Esophagus muscularis mucosa (tissue), 4 donors: ENCODE data around the gene ACAP3. TPM values are rescaled to one million over a fixed set of nuclear protein-coding genes. Genes with fewer than 3 reads are reported as not detected.

Experiments used
- DNase-seq: peaks from one replicate; pipeline ENCODE4 v3.0.0-alpha.2; 2017; ENCODE audit errors: extremely low spot score
- H3K27ac ChIP-seq, 4 donors: fragments of 200-600 bp; sonication (generic); replicated peaks in 1 of 4; 1 replicate in 3 of 4; 2 replicates in 1 of 4; pipeline ENCODE4 v1.5.1; 2016 to 2019; ENCODE audit warnings: mild to moderate bottlenecking in 1 of 4
- H3K27me3 ChIP-seq, 4 donors: fragments of 200-600 bp; sonication (generic); one replicate each; pipeline versions ENCODE4 v1.5.1 to v1.6.0; 2016 to 2019
- H3K36me3 ChIP-seq, 4 donors: fragments of 200-600 bp; sonication (generic); one replicate each; pipeline ENCODE4 v1.5.1; 2016 to 2019
- H3K4me1 ChIP-seq, 4 donors: fragments of 200-600 bp; sonication (generic); one replicate each; pipeline ENCODE4 v1.5.1; 2016 to 2019
- H3K4me3 ChIP-seq, 4 donors: fragments of 200-600 bp; sonication (generic); 1 replicate in 2 of 4; 2 replicates in 2 of 4; pipeline ENCODE4 v1.5.1; 2016 to 2019; ENCODE audit warnings: mild to moderate bottlenecking in 4 of 4, moderate library complexity in 1 of 4
- H3K9me3 ChIP-seq, 4 donors: fragments of 200-600 bp; sonication (generic); 1 replicate in 3 of 4; 2 replicates in 1 of 4; pipeline ENCODE4 v1.5.1; 2016 to 2019
- CTCF ChIP-seq, 3 experiments: fragments of 200-600 bp in 2 of 3; fragments of 450-650 bp in 1 of 3; sonication (generic) in 2 of 3; IDR thresholded peaks; one replicate each; pipeline ENCODE4 v1.5.1; 2017 to 2019; ENCODE audit warnings: antibody characterized with exemption in 3 of 3, mild to moderate bottlenecking in 2 of 3, moderate library complexity in 1 of 3
- EP300 ChIP-seq: sonication (generic); formaldehyde crosslinking; IDR thresholded peaks from one replicate; pipeline ENCODE4 v1.6.1; 2017; ENCODE audit warnings: antibody characterized with exemption
- POLR2A ChIP-seq: fragments of 450-650 bp; IDR thresholded peaks from one replicate; pipeline ENCODE4 v1.6.1; 2017; ENCODE audit warnings: antibody characterized with exemption, moderate library complexity, mild to moderate bottlenecking, low read depth
- POLR2AphosphoS5 ChIP-seq, 2 donors: sonication (generic); formaldehyde crosslinking; IDR thresholded peaks; one replicate each; pipeline ENCODE4 v1.6.1; 2017; ENCODE audit warnings: antibody characterized with exemption in 2 of 2
- WGBS: methylation state at CpG from one replicate; pipeline ENCODE4 v1.1.5; 2018; 5-methylcytosine and 5-hydroxymethylcytosine counted together
- intact Hi-C: fragments of 100-400 bp; cut with DNase I; formaldehyde crosslinking; loops from one replicate; pipeline ENCODE4 v1.15.1; 2023
- total RNA-seq, 4 donors: library from RNA; depleted of rRNA; stranded (reverse); fragments of >200 nt; gene quantifications; one replicate each; pipeline versions ENCODE4 v1.1.0 to v1.2.1, GENCODE V29; 2016

ACAP3 gene
- total RNA-seq, 4 donors from 2014 or later: 34.8 to 63.2 (median 47.4) TPM

- Histone ChIP-seq H3K27me3 (no peaks in the 10 kb centered on the region), H3K27ac (no peak overlapping the region), H3K36me3 (peaks cover 43 to 93% (median 84%) of the 10 kb centered on the region in 4 donors), H3K9me3 (no peaks in the 10 kb centered on the region), H3K4me3 (no peak overlapping the region), H3K4me1 (peaks cover 5 to 33% (median 15%) of the 10 kb centered on the region in 4 donors)
- intact Hi-C loops: no loop called here
- TF ChIP-seq CTCF (IDR thresholded peaks at IDR 0.05) (no peak), POLR2A (no peak), POLR2AphosphoS5 (IDR thresholded peaks at IDR 0.05) (no peak), EP300 (no peak)
- WGBS: 73% methylated on average over 10 of the region's 10 CpGs
- no peak for DNase-seq
Observed at GRCh38 chr1:1264868-1265272, 42.9 kb downstream of the ACAP3 start.

GRCh38 chr1:1264026-1264425 lies 43.7 kb downstream of the ACAP3 start:
- H3K9me3 ChIP-seq: no peaks in the 10 kb centered on the region
- no peak overlapping the region for H3K4me3 ChIP-seq
- peaks cover 46 to 99% (median 92%) of the 10 kb centered on the region in 4 donors for H3K36me3 ChIP-seq
- DNase-seq: no peak
- 82% methylated on average over 9 of the region's 9 CpGs for WGBS
- H3K4me1 ChIP-seq: peaks cover 0 to 26% (median 12%) of the 10 kb centered on the region in 4 donors
- TF ChIP-seq POLR2AphosphoS5 (IDR thresholded peaks at IDR 0.05) (no peak), EP300 (no peak), CTCF (IDR thresholded peaks at IDR 0.05) (no peak), POLR2A (no peak)
- no peak overlapping the region for H3K27ac ChIP-seq
- no peaks in the 10 kb centered on the region for H3K27me3 ChIP-seq
- intact Hi-C loops: no loop called here

GRCh38 chr1:1262758-1263157 lies 45.0 kb downstream of the ACAP3 start:
- DNase-seq: no peak
- WGBS: 97% methylated on average over 4 of the region's 8 CpGs
- TF ChIP-seq POLR2AphosphoS5 (IDR thresholded peaks at IDR 0.05) (no peak), EP300 (no peak), POLR2A (no peak), CTCF (IDR thresholded peaks at IDR 0.05) (no peak)
- intact Hi-C loops: no loop called here
- Histone ChIP-seq H3K27ac (no peak overlapping the region), H3K4me1 (peaks cover 0 to 22% (median 8%) of the 10 kb centered on the region in 4 donors), H3K27me3 (no peaks in the 10 kb centered on the region), H3K4me3 (no peak overlapping the region), H3K9me3 (no peaks in the 10 kb centered on the region), H3K36me3 (peaks cover 47 to 100% (median 93%) of the 10 kb centered on the region in 4 donors)

- Histone ChIP-seq H3K4me3 (no peak overlapping the region), H3K36me3 (peaks cover 44 to 100% (median 88%) of the 10 kb centered on the region in 4 donors), H3K4me1 (peaks cover 0 to 23% (median 8%) of the 10 kb centered on the region in 4 donors), H3K9me3 (no peaks in the 10 kb centered on the region), H3K27ac (no peak overlapping the region), H3K27me3 (no peaks in the 10 kb centered on the region)
- TF ChIP-seq POLR2A: no peak
- no peak for TF ChIP-seq CTCF (IDR thresholded peaks at IDR 0.05)
- no peak for TF ChIP-seq POLR2AphosphoS5 (IDR thresholded peaks at IDR 0.05)
- no peak for TF ChIP-seq EP300
- 96% methylated on average over 17 of the region's 17 CpGs for WGBS
- intact Hi-C loops: no loop called here
- DNase-seq: no peak
Observed at GRCh38 chr1:1262071-1262470, 45.7 kb downstream of the ACAP3 start.

- intact Hi-C loops: no loop called here
- Histone ChIP-seq H3K36me3 (peaks cover 46 to 100% (median 88%) of the 10 kb centered on the region in 4 donors), H3K27ac (no peak overlapping the region), H3K4me3 (no peak overlapping the region), H3K4me1 (peaks cover 0 to 23% (median 8%) of the 10 kb centered on the region in 4 donors), H3K27me3 (no peaks in the 10 kb centered on the region), H3K9me3 (no peaks in the 10 kb centered on the region)
- WGBS: 68% methylated on average over 16 of the region's 16 CpGs
- DNase-seq: no peak
- TF ChIP-seq POLR2AphosphoS5 (IDR thresholded peaks at IDR 0.05) (no peak), POLR2A (no peak), EP300 (no peak), CTCF (IDR thresholded peaks at IDR 0.05) (no peak)
Observed at GRCh38 chr1:1260843-1261560, 46.7 kb downstream of the ACAP3 start.
